Measurements from ENCODE around the gene FBXO27.
"Not testable (repeated sequence)": the region's sequence is repeated elsewhere in the genome, so short reads cannot be mapped to it uniquely, and the experiment has no call there.

The FBXO27 gene

GRCh38 chr19:38987745-38988144, 44.6 kb downstream of the FBXO27 start:
- DNase-seq (ENCODE audit: low read depth), result not testable (repeated sequence)

DNA sequence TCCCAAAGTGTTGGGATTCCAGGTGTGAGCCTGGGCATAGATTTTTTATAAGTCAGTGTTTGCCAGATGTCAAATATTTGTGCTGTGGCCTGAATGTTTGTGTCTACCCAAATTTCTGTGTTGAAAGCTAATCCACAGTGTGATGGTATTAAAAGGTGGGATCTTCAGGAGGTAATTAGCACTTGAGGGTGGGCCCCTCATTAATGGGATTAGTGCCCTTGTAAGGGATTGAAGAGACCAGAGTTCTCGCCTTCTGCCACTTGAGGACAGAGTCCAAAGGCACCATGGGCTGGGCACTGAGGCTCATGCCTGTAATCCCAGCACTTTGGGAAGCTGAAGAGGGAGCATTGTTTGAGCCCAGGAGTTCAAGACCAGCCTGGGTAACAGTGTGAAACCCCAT, 47.1 kb downstream of the FBXO27 start:
- no peak for DNase-seq (ENCODE audit: low read depth)

GRCh38 chr19:38980583-38981374, 51.6 kb downstream of the FBXO27 start:
- DNase-seq (ENCODE audit: low read depth), result no peak

GRCh38 chr19:38979812-38980211, 52.5 kb downstream of the FBXO27 start:
- no peak for DNase-seq (ENCODE audit: low read depth)

DNA sequence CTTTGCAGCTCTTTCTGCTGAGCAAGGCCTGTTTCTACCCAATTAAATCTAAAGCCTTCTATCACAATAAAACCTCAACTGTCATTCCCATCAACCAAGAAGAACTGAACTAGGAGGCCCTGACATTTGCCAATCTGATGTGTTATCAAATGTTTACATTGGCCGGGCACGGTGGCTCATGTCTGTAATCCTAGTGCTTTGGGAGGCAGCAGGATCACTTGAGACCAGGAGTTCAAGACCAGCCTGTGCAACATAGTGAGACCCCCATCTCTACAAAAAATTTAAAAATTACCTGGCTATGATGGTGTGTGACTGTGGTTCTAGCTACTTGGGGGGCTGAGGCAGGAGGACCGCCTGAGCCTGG, 54.0 kb downstream of the FBXO27 start:
- DNase-seq (ENCODE audit: low read depth), result no peak

DNA sequence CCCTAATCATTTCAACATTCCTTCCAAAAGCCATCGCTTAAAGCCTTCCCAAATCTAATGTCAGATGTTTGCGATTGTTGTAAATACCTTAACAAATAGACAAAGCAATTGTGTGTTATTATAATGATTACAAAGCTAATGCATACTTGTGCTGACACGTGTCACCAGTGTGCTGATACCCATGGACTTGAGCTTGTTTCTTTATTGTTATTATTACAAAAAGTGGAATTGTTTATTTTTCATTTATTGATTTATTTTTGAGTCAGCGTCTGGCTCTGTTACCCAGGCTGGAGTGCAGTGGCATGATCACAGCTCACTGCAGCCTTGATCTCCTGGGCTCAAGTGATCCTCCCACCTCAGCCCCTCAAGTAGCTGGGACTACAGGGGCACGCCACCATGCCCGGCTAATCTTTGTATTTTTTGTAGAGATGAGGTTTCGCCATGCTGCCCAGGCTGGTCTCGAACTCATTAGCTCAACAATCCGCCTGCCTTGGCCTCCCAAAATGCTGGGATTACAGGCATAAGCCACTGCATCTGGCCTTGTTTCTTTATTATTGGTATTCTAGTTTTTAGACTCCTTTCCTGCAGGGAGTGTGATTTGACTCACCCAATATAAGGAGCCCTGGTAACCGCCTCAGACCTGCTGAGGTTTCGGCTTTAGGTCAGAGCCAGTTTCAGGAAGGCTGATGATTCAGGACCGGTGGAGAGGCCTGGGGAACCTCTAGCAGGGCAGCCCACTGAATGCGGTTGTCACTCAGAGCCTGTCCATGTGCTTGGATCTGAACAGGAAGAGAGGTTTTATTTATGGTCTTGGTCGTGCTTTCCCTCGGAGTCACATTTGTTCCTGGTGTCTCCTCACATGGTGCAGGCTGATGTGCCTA, 54.7 kb downstream of the FBXO27 start:
- no peak for DNase-seq (ENCODE audit: low read depth)

DNA sequence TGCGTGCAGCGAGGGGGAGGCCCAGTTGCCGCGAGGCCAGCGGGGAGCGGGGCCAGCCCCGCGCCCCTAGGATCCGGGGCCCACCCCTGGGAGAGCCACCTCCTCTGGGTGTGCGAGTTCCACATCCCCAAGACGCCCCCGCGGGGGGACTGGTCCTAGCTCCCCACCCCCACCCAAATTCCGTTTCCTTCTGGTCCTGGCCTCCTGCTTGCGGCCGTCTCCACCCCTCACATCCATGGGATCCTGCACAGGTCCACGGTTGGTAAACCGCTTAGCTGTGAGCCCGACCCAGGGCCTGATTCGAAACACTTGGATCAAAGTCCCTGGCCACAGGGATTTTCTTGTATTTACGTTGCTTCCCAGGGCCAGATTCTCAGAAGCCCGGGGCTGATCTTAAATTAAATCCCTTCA, 56.5 kb downstream of the FBXO27 start:
- DNase-seq (ENCODE audit: low read depth), result no peak

GRCh38 chr19:38975214-38975860, 57.0 kb downstream of the FBXO27 start, which contains the start of gene FBXO17:
Gene FBXO17 (minus strand): TSS chr19:38975742. CDS start chr19:38950319, 25,423 bp downstream.
- DNase-seq (ENCODE audit: low read depth), result no peak

- no peak for DNase-seq (ENCODE audit: low read depth)
Measured at GRCh38 chr19:38974624-38975213, 57.6 kb downstream of the FBXO27 start.

Data from GM04503 (cell line).